ENCODE results near the gene ST7L.

Gene ST7L

DNA sequence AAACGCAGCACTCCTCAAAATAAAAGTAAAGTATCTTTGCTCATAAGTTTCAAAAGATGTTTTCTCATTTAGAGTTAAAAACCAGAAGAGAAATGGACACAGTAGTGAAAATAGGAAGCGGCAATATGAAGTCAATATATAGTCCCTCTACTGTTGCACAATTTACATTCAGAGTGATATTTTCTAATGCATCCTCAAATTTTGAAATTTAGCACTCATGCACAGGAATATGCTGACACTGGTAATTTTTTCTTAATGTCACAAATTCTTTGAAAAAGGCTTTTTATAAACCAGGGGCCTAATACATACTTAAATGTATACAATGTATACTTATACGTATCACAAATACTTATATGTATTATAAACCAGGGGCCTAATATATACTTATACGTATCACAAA lies 19.5 kb downstream of the ST7L start:
- Histone ChIP-seq H3K27me3 (ENCODE audit: insufficient read depth, low read length) (no peaks in the 10 kb centered on the region), H3K9me3 (ENCODE audit: low read length) (no peaks in the 10 kb centered on the region), H3K36me3 (ENCODE audit: insufficient read depth, low read length) (peaks cover 55% of the 10 kb centered on the region), H3K4me3 (ENCODE audit: low read length) (no peak overlapping the region), H3K4me1 (ENCODE audit: insufficient read depth, low read length) (no peaks in the 10 kb centered on the region), H2AFZ (ENCODE audit: low read depth, low read length) (no peak overlapping the region)

DNA sequence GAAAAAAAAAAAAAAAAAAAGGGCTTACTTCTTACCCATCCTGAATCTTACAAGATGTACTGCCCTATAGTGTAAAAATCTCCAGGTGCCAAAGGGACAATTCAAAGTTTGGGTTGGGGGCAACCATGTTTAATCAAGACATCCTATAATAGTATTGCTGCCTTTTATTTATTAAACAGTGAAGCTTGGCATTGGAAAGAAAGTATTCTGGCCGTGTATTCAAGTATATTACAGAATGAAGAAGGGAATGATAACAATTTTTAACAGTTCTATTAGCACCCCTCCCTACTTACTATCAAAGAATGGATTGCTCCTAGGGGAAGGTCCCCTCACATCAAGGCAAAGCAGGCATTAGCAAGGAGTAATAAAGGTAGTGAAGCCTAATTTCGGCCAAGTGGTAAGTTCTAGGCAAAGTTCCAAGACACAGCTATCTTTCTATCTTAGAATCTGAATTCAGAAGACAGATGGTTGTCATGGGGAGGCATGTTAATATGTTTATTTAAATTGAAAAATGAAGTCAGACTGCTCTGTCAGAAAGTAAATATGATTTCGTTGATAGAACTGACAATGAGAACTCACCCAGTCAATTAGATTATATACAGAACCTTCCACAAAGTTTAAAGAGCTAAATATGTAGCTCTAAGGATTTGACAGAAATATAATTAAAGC lies 24.6 kb downstream of the ST7L start:
- Histone ChIP-seq H3K36me3 (ENCODE audit: insufficient read depth, low read length) (peaks cover 47% of the 10 kb centered on the region), H3K4me1 (ENCODE audit: insufficient read depth, low read length) (no peaks in the 10 kb centered on the region)

DNA sequence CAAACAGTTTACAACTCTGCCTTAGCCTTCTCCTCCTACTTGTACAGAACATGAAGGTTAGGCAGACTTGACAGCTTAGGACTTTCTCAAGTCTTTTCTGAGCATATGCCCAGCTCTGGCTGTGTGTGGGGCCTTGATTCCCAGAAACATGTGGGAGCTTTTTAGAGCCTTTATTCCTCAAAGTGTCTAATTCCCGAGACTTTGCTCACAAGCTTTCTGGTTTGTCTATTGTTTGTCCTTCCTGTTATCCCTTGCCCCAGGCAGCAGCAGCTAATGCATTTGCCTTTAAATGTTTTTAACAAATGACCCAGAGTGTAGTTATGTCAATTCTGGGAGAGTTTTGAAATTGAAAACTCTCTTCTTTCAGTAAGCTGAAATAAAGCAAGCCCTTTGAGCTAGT lies 29.2 kb downstream of the ST7L start:
- Histone ChIP-seq H2AFZ (ENCODE audit: low read depth, low read length) (no peak overlapping the region), H3K4me1 (ENCODE audit: insufficient read depth, low read length) (no peaks in the 10 kb centered on the region), H3K4me3 (ENCODE audit: low read length) (no peak overlapping the region), H3K27me3 (ENCODE audit: insufficient read depth, low read length) (no peaks in the 10 kb centered on the region), H3K9me3 (ENCODE audit: low read length) (no peaks in the 10 kb centered on the region), H3K36me3 (ENCODE audit: insufficient read depth, low read length) (peaks cover 35% of the 10 kb centered on the region)

More for the DNA sequence above, 24.6 kb downstream of the ST7L start:
- no peak overlapping the region for H2AFZ ChIP-seq (ENCODE audit: low read depth, low read length)
- no peaks in the 10 kb centered on the region for H3K27me3 ChIP-seq (ENCODE audit: insufficient read depth, low read length)
- H3K9me3 ChIP-seq (ENCODE audit: low read length) = no peaks in the 10 kb centered on the region
- H3K4me3 ChIP-seq (ENCODE audit: low read length) = no peak overlapping the region

DNA sequence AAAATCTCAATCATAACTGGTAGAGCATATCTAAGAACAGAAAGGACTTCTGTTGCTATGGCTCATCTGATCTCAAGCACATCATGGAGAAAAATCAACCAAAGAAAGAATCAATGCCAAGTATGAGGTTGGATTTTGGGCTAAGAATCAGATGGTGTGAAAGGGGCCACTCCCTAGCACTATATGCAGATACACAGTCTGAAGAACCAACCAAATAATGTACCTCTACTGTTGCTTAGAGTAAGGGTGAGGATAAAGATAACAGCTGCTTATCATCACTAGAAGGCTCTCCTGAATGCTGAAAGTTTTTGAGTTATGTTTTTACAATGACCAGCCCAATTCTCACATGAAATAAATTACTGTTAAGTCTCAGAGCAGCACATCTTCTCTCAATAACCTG lies 35.6 kb downstream of the ST7L start:
- no peaks in the 10 kb centered on the region for H3K27me3 ChIP-seq (ENCODE audit: insufficient read depth, low read length)
- H3K36me3 ChIP-seq (ENCODE audit: insufficient read depth, low read length) = peaks cover 28% of the 10 kb centered on the region
- no peaks in the 10 kb centered on the region for H3K9me3 ChIP-seq (ENCODE audit: low read length)

DNA sequence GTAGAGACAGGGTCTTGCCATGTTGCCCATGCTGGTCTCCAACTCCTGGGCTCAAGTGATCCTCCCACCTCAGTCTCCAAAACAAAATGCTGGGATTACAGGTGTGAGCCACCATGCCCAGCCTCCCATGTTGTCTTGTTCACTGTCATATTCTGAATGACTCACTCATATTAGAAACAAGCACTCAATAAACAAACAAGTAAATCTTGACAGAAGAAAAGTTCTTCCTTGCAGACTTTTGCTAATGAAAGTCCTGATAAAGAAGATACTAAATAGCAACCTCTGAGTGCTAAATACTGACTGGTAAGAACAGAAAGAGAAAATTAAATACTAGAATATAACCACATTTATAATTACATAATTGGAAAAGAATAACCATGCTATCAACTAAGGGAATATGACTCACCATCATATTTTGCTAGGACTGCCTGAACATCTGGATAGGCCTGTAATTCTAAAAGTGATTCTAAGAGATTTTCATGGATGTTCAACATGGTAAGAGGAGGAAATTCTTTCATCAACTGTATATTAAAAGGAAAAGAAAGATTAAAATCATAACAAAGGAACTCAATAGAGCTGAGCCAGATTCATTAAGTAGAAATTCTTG lies 37.3 kb downstream of the ST7L start:
- Histone ChIP-seq H3K36me3 (ENCODE audit: insufficient read depth, low read length) (peaks cover 32% of the 10 kb centered on the region), H3K27me3 (ENCODE audit: insufficient read depth, low read length) (no peaks in the 10 kb centered on the region)

More for the DNA sequence above, 35.6 kb downstream of the ST7L start:
- Histone ChIP-seq H2AFZ (ENCODE audit: low read depth, low read length) (no peak overlapping the region), H3K4me1 (ENCODE audit: insufficient read depth, low read length) (no peaks in the 10 kb centered on the region), H3K4me3 (ENCODE audit: low read length) (no peak overlapping the region)

DNA sequence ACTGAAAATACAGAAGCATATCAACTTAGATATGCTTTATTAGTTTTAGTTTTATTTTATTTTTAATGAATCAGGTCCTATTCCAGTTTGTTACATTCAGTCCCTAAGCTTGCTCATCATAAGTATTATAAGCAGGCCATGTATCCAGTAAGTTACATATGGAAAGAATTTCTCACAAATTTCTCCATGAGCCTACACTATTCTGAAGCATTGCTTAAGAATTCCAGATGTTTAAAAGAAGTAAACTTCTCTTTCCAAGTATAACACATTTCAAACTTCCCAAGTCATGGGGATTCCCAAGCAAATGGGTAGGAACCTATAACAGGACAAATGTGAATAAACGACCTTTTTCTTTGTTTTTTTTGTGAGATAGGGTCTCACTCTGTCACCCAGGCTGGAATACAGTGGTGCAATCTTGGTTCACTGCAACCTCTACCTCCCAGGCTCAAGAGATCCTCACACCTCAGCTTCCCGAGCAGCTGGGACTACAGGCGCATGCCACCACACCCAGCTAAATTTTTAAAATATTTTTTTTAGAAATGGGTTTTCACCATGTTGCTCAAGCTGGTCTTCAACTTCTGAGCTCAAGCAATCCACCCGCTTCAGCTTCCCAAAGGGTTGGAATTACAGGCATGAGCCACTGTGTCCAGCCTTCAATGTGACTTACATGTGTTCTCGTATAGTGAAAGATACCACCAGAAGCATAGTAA lies 39.0 kb downstream of the ST7L start:
- Histone ChIP-seq H2AFZ (ENCODE audit: low read depth, low read length) (no peak overlapping the region), H3K4me3 (ENCODE audit: low read length) (no peak overlapping the region), H3K9me3 (ENCODE audit: low read length) (no peaks in the 10 kb centered on the region), H3K27me3 (ENCODE audit: insufficient read depth, low read length) (no peaks in the 10 kb centered on the region), H3K36me3 (ENCODE audit: insufficient read depth, low read length) (peaks cover 46% of the 10 kb centered on the region), H3K4me1 (ENCODE audit: insufficient read depth, low read length) (no peaks in the 10 kb centered on the region)

More for the DNA sequence above, 37.3 kb downstream of the ST7L start:
- Histone ChIP-seq H3K4me1 (ENCODE audit: insufficient read depth, low read length) (no peaks in the 10 kb centered on the region), H2AFZ (ENCODE audit: low read depth, low read length) (no peak overlapping the region), H3K9me3 (ENCODE audit: low read length) (no peaks in the 10 kb centered on the region), H3K4me3 (ENCODE audit: low read length) (no peak overlapping the region)

DNA sequence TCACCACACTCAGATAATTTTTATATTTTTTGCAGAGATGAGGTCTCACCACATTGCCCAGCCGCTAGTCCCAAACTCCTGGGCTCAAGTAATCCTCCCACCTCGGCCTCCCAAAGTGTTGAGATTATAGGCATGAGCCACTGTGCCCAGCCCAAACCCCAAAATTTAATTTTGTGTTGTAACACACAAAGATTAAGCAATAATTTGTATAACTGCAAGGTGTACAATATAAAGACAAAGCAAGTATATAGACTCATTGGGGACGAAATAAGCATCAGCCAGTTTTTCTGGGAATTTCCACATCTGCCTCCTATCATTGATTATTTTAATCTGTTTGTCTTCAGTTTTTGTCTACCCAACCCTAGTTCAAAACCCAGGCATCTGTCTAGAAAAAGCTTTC lies 42.7 kb downstream of the ST7L start:
- H2AFZ ChIP-seq (ENCODE audit: low read depth, low read length) = no peak overlapping the region
- peaks cover 48% of the 10 kb centered on the region for H3K36me3 ChIP-seq (ENCODE audit: insufficient read depth, low read length)
- H3K4me3 ChIP-seq (ENCODE audit: low read length) = no peak overlapping the region
- no peaks in the 10 kb centered on the region for H3K9me3 ChIP-seq (ENCODE audit: low read length)
- H3K4me1 ChIP-seq (ENCODE audit: insufficient read depth, low read length) = no peaks in the 10 kb centered on the region
- no peaks in the 10 kb centered on the region for H3K27me3 ChIP-seq (ENCODE audit: insufficient read depth, low read length)

DNA sequence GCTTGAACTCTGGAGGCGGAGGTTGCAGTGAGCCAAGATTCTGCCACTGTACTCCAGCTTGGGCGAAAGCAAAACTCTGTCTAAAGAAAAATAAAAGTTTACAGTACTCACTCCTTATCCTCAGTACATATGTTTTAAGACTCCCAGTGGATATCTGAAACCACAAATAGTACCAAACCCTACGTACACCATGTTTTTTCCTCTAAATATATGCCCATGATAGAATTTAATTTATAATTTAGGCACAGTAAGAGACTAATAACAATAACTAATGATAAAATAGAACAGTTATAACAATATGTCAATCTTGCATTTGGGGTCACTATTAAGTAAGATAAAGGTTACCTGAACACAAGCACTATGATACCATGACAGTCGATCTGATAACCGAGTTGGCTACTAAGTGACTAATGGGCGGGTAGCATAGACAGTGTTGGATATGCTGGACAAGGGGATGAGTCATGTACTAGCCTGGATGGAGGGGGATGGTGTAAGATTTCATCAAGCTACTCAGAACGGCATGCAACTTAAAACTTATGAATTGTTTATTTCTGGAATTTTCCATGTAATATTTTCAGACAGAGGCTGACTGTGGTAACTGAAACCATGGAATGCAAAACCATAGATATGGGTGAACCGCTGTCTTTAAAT lies 43.7 kb downstream of the ST7L start:
- Histone ChIP-seq H3K9me3 (ENCODE audit: low read length) (no peaks in the 10 kb centered on the region), H2AFZ (ENCODE audit: low read depth, low read length) (no peak overlapping the region), H3K4me3 (ENCODE audit: low read length) (no peak overlapping the region), H3K4me1 (ENCODE audit: insufficient read depth, low read length) (no peaks in the 10 kb centered on the region), H3K27me3 (ENCODE audit: insufficient read depth, low read length) (no peaks in the 10 kb centered on the region), H3K36me3 (ENCODE audit: insufficient read depth, low read length) (peaks cover 53% of the 10 kb centered on the region)

DNA sequence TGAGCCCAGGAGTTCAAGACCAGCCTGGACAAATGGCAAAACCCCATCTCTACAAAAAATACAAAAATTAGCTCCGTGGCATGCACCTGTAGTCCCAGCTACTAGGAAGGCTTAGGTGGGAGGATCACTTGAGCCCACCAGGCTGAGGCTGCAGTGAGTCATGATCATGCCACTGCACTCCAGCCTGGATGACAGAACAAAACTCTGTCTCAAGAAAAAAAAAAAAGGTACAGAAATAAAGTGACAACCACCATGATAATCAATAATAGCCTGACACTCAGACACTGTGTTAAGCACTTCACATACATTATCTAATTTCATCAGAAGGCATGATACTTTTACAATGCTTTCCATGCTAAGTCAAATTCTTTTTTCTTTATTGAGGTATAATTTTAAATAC lies 53.1 kb downstream of the ST7L start:
- no peaks in the 10 kb centered on the region for H3K4me1 ChIP-seq (ENCODE audit: insufficient read depth, low read length)
- peaks cover 2% of the 10 kb centered on the region for H3K9me3 ChIP-seq (ENCODE audit: low read length)
- no peak overlapping the region for H2AFZ ChIP-seq (ENCODE audit: low read depth, low read length)
- H3K27me3 ChIP-seq (ENCODE audit: insufficient read depth, low read length) = no peaks in the 10 kb centered on the region
- peaks cover 27% of the 10 kb centered on the region for H3K36me3 ChIP-seq (ENCODE audit: insufficient read depth, low read length)
- H3K4me3 ChIP-seq (ENCODE audit: low read length) = no peak overlapping the region

DNA sequence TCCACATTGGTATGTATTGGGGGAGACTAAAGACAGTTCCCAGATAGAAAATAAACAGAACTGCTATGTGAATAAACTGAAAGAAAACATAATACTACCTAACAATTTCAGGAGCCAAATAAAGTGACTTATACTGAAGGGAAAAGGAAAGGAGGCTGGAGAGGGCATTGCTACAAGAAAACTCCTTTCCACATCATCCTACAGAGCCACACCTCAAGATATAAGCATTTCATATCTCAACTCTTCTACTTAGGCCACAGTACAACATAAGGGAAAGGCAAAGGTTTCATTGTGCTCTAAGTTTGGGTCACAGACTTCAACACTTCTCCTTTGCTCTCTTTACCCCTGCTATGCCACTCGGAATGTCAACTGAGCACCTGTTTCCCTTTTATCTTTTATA lies 54.9 kb downstream of the ST7L start:
- Histone ChIP-seq H2AFZ (ENCODE audit: low read depth, low read length) (no peak overlapping the region), H3K9me3 (ENCODE audit: low read length) (peaks cover 2% of the 10 kb centered on the region), H3K4me1 (ENCODE audit: insufficient read depth, low read length) (no peaks in the 10 kb centered on the region), H3K27me3 (ENCODE audit: insufficient read depth, low read length) (no peaks in the 10 kb centered on the region), H3K4me3 (ENCODE audit: low read length) (no peak overlapping the region), H3K36me3 (ENCODE audit: insufficient read depth, low read length) (peaks cover 18% of the 10 kb centered on the region)

DNA sequence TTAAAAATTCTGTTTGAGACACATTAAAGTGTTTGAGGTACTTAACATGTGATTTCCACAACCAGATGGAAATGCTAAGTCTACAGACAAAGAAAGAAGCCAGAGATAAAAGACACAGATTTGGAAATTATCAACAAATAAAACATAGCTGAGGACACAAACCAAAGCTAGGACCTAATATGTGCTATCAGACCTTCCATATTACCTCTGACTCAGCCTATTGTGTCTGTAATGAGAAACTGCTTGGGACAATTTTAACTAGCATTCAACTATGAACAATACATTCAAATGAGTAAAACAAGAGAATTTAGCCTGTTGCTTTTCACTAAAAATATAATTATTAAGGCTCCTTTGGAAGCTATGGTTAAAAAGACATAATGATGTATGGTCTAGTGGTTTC lies 55.6 kb downstream of the ST7L start:
- Histone ChIP-seq H3K27me3 (ENCODE audit: insufficient read depth, low read length) (no peaks in the 10 kb centered on the region), H2AFZ (ENCODE audit: low read depth, low read length) (no peak overlapping the region), H3K36me3 (ENCODE audit: insufficient read depth, low read length) (peaks cover 17% of the 10 kb centered on the region), H3K9me3 (ENCODE audit: low read length) (peaks cover 2% of the 10 kb centered on the region), H3K4me3 (ENCODE audit: low read length) (no peak overlapping the region), H3K4me1 (ENCODE audit: insufficient read depth, low read length) (peaks cover 4% of the 10 kb centered on the region)

DNA sequence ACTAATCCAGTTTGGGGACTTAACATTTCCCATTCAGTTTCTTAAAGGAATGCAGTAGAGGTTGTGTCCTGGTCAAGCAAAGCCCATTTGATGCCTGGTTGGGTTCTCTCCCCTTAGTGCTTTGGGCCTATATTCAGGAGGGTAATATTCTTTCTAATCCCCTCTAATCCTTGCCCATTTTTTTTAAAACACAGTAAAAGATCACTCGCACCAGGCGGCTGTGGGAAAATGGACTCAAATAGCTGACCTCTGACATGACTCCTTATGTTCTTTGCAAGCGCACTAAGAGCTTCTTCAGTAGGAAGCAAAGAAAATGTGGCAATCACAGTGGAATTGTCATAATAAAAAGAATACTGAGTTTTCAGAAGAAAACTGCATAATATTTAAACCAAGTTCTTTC lies 60.3 kb downstream of the ST7L start:
- no peaks in the 10 kb centered on the region for H3K27me3 ChIP-seq (ENCODE audit: insufficient read depth, low read length)
- H3K36me3 ChIP-seq (ENCODE audit: insufficient read depth, low read length) = peaks cover 13% of the 10 kb centered on the region
- H2AFZ ChIP-seq (ENCODE audit: low read depth, low read length) = no peak overlapping the region
- no peak overlapping the region for H3K4me3 ChIP-seq (ENCODE audit: low read length)
- peaks cover 4% of the 10 kb centered on the region for H3K4me1 ChIP-seq (ENCODE audit: insufficient read depth, low read length)
- H3K9me3 ChIP-seq (ENCODE audit: low read length) = no peaks in the 10 kb centered on the region

DNA sequence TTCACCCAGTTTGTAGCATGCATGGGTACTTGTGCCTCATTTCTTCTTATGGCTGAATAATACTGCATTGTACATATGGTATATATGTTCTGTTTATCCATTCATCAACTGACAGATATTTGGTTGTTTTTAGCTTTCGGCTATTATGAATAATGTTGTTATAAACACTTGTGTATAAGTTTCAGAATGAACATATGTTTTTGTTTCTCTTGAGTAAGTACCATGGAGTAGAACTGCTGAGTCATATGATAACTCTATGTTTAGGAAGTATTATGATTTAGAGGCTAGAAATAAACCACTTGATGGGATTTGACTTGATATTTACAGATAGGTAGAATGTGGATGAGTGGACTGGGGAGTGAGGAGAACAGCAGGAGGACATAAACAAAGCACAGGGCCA lies 61.6 kb downstream of the ST7L start:
- no peaks in the 10 kb centered on the region for H3K27me3 ChIP-seq (ENCODE audit: insufficient read depth, low read length)
- no peak overlapping the region for H2AFZ ChIP-seq (ENCODE audit: low read depth, low read length)
- peaks cover 14% of the 10 kb centered on the region for H3K36me3 ChIP-seq (ENCODE audit: insufficient read depth, low read length)
- no peak overlapping the region for H3K4me3 ChIP-seq (ENCODE audit: low read length)
- no peaks in the 10 kb centered on the region for H3K9me3 ChIP-seq (ENCODE audit: low read length)
- H3K4me1 ChIP-seq (ENCODE audit: insufficient read depth, low read length) = peaks cover 4% of the 10 kb centered on the region
